Liver (tissue), 9 donors: Measurements from ENCODE around the gene PGAP3. TPM values are rescaled to one million over a fixed set of nuclear protein-coding genes. Genes with fewer than 3 reads are reported as not detected.

Experiments used
- DNase-seq: peaks from one replicate; pipeline ENCODE4 v3.0.0-alpha.2; 2017; ENCODE audit warnings: low spot score
- H3K27ac ChIP-seq, 2 donors: one replicate each; pipeline ENCODE4 v1.7.0; 2013; ENCODE audit warnings: inconsistent platforms in 2 of 2, low read length in 2 of 2, control low read depth in 1 of 2, low read depth in 1 of 2, mild to moderate bottlenecking in 1 of 2
- H3K27me3 ChIP-seq, 4 donors: one replicate each; pipeline versions ENCODE4 v1.6.1 to v1.7.0; 2013; ENCODE audit warnings: low read length in 3 of 4, inconsistent platforms in 1 of 4, mild to moderate bottlenecking in 1 of 4, moderate library complexity in 1 of 4; ENCODE audit not compliant: control insufficient read depth in 4 of 4, insufficient read depth in 4 of 4
- H3K36me3 ChIP-seq, 4 donors: one replicate each; pipeline versions ENCODE4 v1.6.1 to v1.7.0; 2013; ENCODE audit warnings: low read length in 3 of 4, mild to moderate bottlenecking in 3 of 4, low read depth in 1 of 4, moderate library complexity in 1 of 4; ENCODE audit not compliant: control insufficient read depth in 4 of 4, insufficient read depth in 3 of 4
- H3K4me1 ChIP-seq, 4 donors: one replicate each; pipeline versions ENCODE4 v1.6.1 to v1.7.0; 2013; ENCODE audit warnings: low read length in 3 of 4, mild to moderate bottlenecking in 3 of 4, moderate library complexity in 1 of 4; ENCODE audit not compliant: control insufficient read depth in 4 of 4, insufficient read depth in 4 of 4
- H3K4me3 ChIP-seq, 3 donors: one replicate each; pipeline versions ENCODE4 v1.6.1 to v1.7.0; 2013; ENCODE audit warnings: low read length in 3 of 3, control low read depth in 1 of 3, low read depth in 1 of 3, mild to moderate bottlenecking in 1 of 3
- H3K9ac ChIP-seq, 2 donors: one replicate each; pipeline ENCODE4 v1.7.0; 2013; ENCODE audit warnings: low read length in 2 of 2, mild to moderate bottlenecking in 2 of 2, moderate library complexity in 2 of 2, control low read depth in 1 of 2, low read depth in 1 of 2
- H3K9me3 ChIP-seq, 4 donors: one replicate each; pipeline versions ENCODE4 v1.6.1 to v1.7.0; 2013; ENCODE audit warnings: low read length in 3 of 4; ENCODE audit not compliant: control insufficient read depth in 4 of 4
- CTCF ChIP-seq: fragments of 150-350 bp; IDR thresholded peaks from 2 replicates; pipeline ENCODE4 v1.5.1; 2017; ENCODE audit warnings: improper control_type of control experiment, low read depth, low read length; ENCODE audit not compliant: missing input control
- HNF4G ChIP-seq: IDR thresholded peaks from 2 replicates; pipeline ENCODE4 v1.6.1; 2016; ENCODE audit warnings: antibody characterized with exemption
- RAD21 ChIP-seq, 2 donors: IDR thresholded peaks; 2 replicates each; pipeline ENCODE4 v1.6.1; 2016; ENCODE audit warnings: antibody characterized with exemption in 2 of 2, mild to moderate bottlenecking in 2 of 2
- ZBTB33 ChIP-seq: IDR thresholded peaks from 2 replicates; pipeline ENCODE4 v1.6.1; 2016; ENCODE audit warnings: antibody characterized with exemption
- whole genome bisulfite sequencing: extraction: QIAGEN DNeasy Blood & Tissue Kit; methylation state at CpG from one replicate; pipeline ENCODE4 v1.1.7; 2013; 5-methylcytosine and 5-hydroxymethylcytosine counted together
- polyA plus RNA-seq, 2 donors: library from polyadenylated mRNA; stranded (reverse) in 1 of 2; unstranded in 1 of 2; fragments of 200-250 nt in 1 of 2; fragments of >200 nt in 1 of 2; fragmentation: Nextera tagmentation in 1 of 2; extraction: Ambion mirVana in 1 of 2; gene quantifications; one replicate each; pipeline versions ENCODE4 v1.2.1 to v1.2.3, GENCODE V29; 2013 to 2015
- total RNA-seq, 2 donors: library from RNA; depleted of rRNA; stranded (reverse); fragments of >200 nt; gene quantifications; one replicate each; pipeline ENCODE4 v1.2.3, GENCODE V29; 2014
- TF ChIP-seq, protein P1 (sequence below): IDR thresholded peaks from 2 replicates; pipeline ENCODE4 v1.6.1; 2016; ENCODE audit warnings: antibody characterized with exemption, mild to moderate bottlenecking
- donor health status: healthy.
- donor health status: healthy.
- donor health status: healthy.
- donor health status: healthy.
- donor health status: healthy.

PGAP3 gene
- total and polyA plus RNA-seq, 4 donors, result 7.9 to 19.5 (median 14.0) TPM

- TF ChIP-seq, protein P1, sequence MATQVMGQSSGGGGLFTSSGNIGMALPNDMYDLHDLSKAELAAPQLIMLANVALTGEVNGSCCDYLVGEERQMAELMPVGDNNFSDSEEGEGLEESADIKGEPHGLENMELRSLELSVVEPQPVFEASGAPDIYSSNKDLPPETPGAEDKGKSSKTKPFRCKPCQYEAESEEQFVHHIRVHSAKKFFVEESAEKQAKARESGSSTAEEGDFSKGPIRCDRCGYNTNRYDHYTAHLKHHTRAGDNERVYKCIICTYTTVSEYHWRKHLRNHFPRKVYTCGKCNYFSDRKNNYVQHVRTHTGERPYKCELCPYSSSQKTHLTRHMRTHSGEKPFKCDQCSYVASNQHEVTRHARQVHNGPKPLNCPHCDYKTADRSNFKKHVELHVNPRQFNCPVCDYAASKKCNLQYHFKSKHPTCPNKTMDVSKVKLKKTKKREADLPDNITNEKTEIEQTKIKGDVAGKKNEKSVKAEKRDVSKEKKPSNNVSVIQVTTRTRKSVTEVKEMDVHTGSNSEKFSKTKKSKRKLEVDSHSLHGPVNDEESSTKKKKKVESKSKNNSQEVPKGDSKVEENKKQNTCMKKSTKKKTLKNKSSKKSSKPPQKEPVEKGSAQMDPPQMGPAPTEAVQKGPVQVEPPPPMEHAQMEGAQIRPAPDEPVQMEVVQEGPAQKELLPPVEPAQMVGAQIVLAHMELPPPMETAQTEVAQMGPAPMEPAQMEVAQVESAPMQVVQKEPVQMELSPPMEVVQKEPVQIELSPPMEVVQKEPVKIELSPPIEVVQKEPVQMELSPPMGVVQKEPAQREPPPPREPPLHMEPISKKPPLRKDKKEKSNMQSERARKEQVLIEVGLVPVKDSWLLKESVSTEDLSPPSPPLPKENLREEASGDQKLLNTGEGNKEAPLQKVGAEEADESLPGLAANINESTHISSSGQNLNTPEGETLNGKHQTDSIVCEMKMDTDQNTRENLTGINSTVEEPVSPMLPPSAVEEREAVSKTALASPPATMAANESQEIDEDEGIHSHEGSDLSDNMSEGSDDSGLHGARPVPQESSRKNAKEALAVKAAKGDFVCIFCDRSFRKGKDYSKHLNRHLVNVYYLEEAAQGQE, result no peak
Observed at GRCh38 chr17:39730095-39730921, 42.5 kb upstream of the PGAP3 start, which contains the start of gene MIEN1 (continued).

DNA sequence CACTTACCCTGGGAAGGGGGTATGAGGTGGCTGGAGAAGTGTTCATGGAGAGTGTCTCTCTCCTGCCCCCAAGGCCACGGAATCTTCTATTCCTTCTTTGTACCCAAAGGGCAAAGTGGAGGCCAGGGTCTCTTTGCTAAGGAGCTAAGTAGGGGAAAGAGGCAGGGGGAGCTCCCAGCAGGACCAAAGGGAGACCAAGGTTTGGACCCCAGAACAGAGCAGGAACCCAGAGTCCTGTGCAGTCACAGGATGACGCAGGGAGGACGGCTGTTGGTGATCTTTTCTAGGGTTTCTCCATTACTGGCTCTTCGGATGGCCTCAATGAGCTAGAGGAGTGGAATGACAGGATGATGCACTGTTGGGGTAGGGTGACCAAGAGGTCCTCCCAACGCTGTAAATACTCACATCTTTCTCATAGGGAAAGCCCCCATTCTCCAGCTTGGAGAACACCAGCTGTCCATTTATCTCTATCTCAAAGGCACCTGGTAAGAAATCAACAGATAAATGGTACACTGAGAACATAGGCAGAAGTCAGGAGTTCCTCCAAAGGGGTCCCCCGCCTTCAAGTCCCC, 41.5 kb upstream of the PGAP3 start:
- peak overlapping the region in 1 of 2 donors; percentile 85 for H3K27ac ChIP-seq
- H3K4me3 ChIP-seq, result peak overlapping the region in 2 of 3 donors; percentile 80 to 95
- 77% methylated on average over 6 of the region's 6 CpGs for WGBS
- H3K4me1 ChIP-seq, result peaks cover 5 to 20% (median 12%) of the 10 kb centered on the region in 4 donors
- no peak overlapping the region for H3K9ac ChIP-seq
- TF ChIP-seq RAD21 (IDR thresholded peaks at IDR 0.05) (no peak), HNF4G (no peak), ZBTB33 (no peak), CTCF (no peak)
- TF ChIP-seq, protein P1, result no peak
- peaks cover 5 to 35% (median 8%) of the 10 kb centered on the region in 4 donors for H3K36me3 ChIP-seq
- no peak for DNase-seq
- H3K27me3 ChIP-seq, result no peaks in the 10 kb centered on the region
- no peaks in the 10 kb centered on the region for H3K9me3 ChIP-seq
